ENCODE results near the gene NIM1K.

DNA sequence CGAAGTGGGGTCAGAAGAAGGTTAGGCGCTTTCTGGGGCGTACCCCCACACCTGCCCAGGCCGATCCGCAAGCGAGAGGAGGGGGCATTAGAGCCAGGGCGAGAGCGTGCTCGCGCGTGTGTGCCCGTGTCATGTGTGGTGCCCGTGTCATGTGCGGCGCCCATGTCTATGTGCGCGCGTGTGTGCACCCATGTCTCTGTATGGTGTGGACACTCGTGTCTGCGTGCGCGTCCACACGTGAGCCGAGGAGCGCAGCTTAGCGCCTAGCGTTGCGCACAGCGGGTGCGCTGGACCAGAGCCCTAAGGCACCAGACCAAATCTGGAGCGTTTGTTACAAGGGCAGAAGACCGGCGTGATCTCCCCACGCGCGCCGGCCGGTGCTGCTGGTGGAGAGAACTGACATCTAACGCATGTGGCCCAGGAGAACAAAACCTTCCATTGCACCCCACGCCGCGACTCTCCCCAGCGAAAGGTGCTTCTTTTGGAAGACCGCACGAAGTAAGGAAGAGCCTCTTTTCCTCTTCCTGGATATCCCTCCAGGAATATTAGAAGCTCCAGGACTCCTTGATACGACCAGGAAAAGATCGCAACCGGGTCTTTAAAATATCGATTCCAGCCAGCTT is 644 bp downstream of the NIM1K start:
- TF ChIP-seq CTCF (IDR thresholded peaks at IDR 0.05) (no peak), EZH2 (IDR thresholded peaks at IDR 0.05; ENCODE audit: borderline replicate concordance, insufficient read depth, low read depth, low read length, poor library complexity, severe bottlenecking) (no peak)
